AG04449 (cell line): ENCODE results near the gene ENTPD7.

ENCODE experiments used
- CTCF ChIA-PET: fragments of 350-600 bp; formaldehyde crosslinking; extraction: SDS; loops from one replicate; lab custom pipeline; 2021; ENCODE audit warnings: antibody characterized with exemption; lab: Yijun Ruan, JAX
- POLR2A ChIA-PET: fragments of 400-600, 350-600 bp; formaldehyde crosslinking; extraction: SDS; loops from one replicate; lab custom pipeline; 2020; ENCODE audit warnings: antibody characterized with exemption, inconsistent platforms; lab: Yijun Ruan, JAX
- DNase-seq: peaks from one replicate; pipeline ENCODE4 v3.0.0-alpha.2; 2010; ENCODE audit warnings: low read depth, low spot score
- H3K4me3 ChIP-seq: 2 replicates; pipeline ENCODE4 v1.5.1; 2011; ENCODE audit warnings: low read depth, mild to moderate bottlenecking, control low read depth, low read length
- TF ChIP-seq, protein P1 (sequence below): IDR thresholded peaks from one replicate; pipeline ENCODE4 v1.5.1; 2011; ENCODE audit warnings: mild to moderate bottlenecking, moderate library complexity, low read length, control low read depth, inconsistent platforms; ENCODE audit not compliant: insufficient read depth; ENCODE audit errors: missing control alignments

ENTPD7 gene

DNA sequence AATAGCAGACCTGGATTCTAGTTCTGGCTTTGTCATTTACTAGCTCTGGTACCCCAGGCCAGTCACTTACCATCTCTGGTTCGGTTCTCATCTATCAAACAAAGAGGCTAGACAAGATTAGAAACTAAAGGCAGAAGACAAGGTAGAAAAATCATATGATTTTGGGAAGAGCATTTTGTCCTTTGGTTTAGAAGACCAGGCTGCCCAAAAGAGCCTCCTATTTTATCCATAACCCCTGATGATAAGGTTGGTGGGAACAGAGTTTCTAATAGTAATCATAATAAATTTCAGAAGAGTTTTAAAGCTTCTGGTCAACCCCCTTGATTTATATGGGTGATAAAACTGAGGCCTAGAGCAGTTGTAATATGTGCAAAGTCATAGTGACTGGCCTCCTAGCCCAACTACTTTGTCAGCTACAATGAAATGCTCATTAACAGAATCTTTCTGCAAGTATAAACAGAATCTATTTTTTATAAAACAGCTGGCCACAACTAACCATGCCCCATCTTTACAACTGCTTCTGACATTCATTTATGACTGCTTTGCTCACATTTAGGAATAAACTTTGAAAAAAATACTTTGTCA, 49.2 kb downstream of the ENTPD7 start:
- DNase-seq: no peak
- CTCF ChIA-PET: interaction anchor here (0.6 to 8.8 kb wide), 10 partner anchors 6 to 273 kb away, joined by 3 to 204 read pairs (median 26); partner anchors contain the start of gene SLC25A28
- TF ChIP-seq, protein P1, sequence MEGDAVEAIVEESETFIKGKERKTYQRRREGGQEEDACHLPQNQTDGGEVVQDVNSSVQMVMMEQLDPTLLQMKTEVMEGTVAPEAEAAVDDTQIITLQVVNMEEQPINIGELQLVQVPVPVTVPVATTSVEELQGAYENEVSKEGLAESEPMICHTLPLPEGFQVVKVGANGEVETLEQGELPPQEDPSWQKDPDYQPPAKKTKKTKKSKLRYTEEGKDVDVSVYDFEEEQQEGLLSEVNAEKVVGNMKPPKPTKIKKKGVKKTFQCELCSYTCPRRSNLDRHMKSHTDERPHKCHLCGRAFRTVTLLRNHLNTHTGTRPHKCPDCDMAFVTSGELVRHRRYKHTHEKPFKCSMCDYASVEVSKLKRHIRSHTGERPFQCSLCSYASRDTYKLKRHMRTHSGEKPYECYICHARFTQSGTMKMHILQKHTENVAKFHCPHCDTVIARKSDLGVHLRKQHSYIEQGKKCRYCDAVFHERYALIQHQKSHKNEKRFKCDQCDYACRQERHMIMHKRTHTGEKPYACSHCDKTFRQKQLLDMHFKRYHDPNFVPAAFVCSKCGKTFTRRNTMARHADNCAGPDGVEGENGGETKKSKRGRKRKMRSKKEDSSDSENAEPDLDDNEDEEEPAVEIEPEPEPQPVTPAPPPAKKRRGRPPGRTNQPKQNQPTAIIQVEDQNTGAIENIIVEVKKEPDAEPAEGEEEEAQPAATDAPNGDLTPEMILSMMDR: no peak
- POLR2A ChIA-PET: no interaction called here
- H3K4me3 ChIP-seq: no peak overlapping the region

DNA sequence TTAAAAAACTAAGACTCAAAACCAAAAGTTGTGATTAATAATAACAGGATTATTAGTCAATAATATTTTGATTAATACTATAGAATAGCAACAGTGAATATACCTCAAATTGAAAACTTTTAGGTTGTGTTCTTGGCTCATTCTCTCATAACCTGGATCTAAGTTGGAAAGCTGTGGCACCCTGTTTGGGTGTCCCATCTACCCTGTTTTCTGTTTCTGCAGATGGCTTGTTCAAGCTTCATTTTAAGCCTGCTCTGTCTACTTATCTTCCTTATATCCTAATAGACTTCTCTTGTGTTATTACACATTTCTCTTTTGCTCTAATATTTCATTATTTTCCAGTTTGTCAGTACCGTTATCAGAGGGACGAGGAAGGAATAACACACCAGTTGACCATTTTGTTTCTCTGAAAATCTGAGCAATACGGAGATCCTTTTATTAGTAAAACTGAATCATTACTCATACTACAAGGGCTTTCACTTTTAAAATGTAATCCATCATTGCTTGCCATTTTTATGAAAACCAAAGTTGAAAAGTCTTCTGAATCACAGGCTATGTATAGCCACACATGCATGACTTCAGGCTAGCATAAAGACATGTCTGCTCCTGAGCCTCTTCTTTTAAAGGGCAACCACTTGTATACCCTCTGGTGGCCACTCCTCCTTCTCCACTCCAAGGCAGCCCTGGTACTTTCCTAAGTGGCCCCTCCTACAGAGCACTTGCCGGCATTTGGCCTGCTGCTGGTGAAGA, 50.3 kb downstream of the ENTPD7 start:
- CTCF ChIA-PET: interaction anchor here (1.1 to 8.8 kb wide), 15 partner anchors 8 to 318 kb away, joined by 3 to 204 read pairs (median 12); partner anchors contain the start of gene SLC25A28
- POLR2A ChIA-PET: no interaction called here
- TF ChIP-seq, protein P1: no peak
- DNase-seq: no peak
- H3K4me3 ChIP-seq: no peak overlapping the region

DNA sequence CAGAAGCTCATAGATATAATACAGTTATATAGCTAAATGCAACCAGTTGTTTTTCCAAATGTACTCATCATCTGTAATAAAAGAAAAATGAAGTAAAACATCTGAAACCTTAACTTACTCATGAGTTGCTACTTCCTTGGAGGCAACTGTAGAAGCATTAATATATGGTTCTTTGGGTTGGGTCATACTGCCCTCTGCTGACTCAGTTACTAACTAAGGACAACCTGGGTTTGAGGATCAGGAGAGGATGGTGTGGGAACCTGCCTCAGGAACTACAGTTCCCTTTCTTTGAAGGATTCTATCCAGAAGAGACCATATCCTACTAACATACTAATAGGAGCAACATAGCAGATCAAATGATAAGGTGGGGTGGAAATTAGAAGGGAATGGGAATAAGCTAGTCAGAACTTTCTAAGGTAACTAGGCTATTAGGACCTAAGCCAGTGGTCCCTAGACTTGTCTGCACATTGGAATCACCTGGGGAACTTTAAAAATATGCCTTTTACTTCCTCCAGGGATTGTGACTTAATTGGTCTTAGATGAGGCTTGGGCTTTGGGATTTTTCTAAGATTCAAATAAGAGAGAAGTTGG, 51.9 kb downstream of the ENTPD7 start:
- no peak overlapping the region for H3K4me3 ChIP-seq
- no peak for DNase-seq
- ChIA-PET POLR2A (interaction anchor here (0.6 kb wide), 1 partner anchor 253 kb away, joined by 3 read pairs; no protein-coding TSS in a partner anchor), CTCF (interaction anchor here (0.7 to 8.8 kb wide), 29 partner anchors 9 to 319 kb away, joined by 3 to 204 read pairs (median 5); partner anchors contain the start of genes COX15, CUTC, ENTPD7 and SLC25A28)
- TF ChIP-seq, protein P1: peak; percentile 50

DNA sequence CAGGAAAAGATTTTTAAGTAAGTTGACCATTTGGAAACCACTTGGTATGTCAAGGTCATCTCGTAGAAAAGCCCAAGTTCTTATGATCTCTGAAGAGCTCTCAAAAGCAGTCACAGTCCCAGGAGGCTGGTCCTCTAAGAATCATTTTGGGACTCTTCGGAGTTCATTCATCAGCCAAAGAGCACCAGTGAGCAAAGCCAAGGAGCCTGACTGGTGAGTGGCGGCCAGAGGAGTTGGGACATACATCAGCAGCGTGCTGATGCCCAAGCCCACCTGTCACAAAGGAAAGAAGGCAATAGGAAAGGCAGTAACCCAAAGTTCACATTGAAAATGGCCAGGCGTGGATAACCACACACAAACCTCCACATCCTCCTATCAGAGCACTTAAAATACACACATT, 55.1 kb downstream of the ENTPD7 start:
- no peak for DNase-seq
- no peak overlapping the region for H3K4me3 ChIP-seq
- POLR2A ChIA-PET: no interaction called here
- TF ChIP-seq, protein P1: no peak
- CTCF ChIA-PET: interaction anchor here (0.9 to 8.8 kb wide), 7 partner anchors 16 to 154 kb away, joined by 3 to 204 read pairs (median 4); no protein-coding TSS in a partner anchor

DNA sequence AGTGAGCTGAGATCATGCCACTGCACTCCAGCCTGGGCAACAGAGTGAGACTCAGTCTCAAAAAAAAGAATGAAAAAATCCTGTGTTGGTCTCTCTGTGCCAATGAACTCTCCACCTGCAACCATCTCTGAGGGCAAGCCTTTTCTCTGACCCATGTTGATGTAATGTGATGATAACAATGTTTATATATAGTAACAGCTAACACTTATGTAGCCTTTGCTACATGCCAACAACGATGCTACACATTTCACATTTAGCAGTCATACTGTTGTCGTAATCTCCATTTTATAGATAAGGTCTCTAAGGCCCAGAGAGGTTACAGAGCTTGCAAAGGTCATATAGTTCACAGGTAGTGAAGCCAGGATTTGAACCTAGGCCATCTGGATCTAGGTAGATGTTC, 61.1 kb downstream of the ENTPD7 start:
- CTCF ChIA-PET: interaction anchor here (1.0 to 2.9 kb wide), 3 partner anchors 10 to 90 kb away, joined by 3 to 31 read pairs (median 6); partner anchors contain the start of genes COX15 and CUTC

More for the DNA sequence above, 61.1 kb downstream of the ENTPD7 start:
- no peak overlapping the region for H3K4me3 ChIP-seq
- POLR2A ChIA-PET: no interaction called here
- TF ChIP-seq, protein P1: no peak
- no peak for DNase-seq
